CD4-positive, CD25-positive, alpha-beta regulatory T cell (primary cell): ENCODE measurements around the gene TAF11L11. TPM values are rescaled to one million over a fixed set of nuclear protein-coding genes. Genes with fewer than 3 reads are reported as not detected.
"Not testable (repeated sequence)": the region's sequence is repeated elsewhere in the genome, so short reads cannot be mapped to it uniquely, and the experiment has no call there.

Experiments
- ATAC-seq, 2 donors: fragments of 150-1000 bp; cut with Tn5 transposase; one replicate each; pipeline ENCODE4 v1.10.0; 2021; ENCODE audit warnings: low read depth in 2 of 2, moderate number of reproducible peaks in 2 of 2, moderate library complexity in 1 of 2
- DNase-seq, 3 donors: peaks; one replicate each; pipeline versions ENCODE4 v3.0.0 to v3.0.0-alpha.2; 2012 to 2022; ENCODE audit warnings: mixed read lengths in 1 of 3
- H3K27ac ChIP-seq: one replicate; pipeline ENCODE4 v1.7.0; 2013; ENCODE audit warnings: mild to moderate bottlenecking, low read length; ENCODE audit not compliant: insufficient read depth, poor library complexity, severe bottlenecking
- H3K27me3 ChIP-seq: one replicate; pipeline ENCODE4 v1.7.0; 2013; ENCODE audit warnings: low read length; ENCODE audit not compliant: control insufficient read depth, insufficient read depth
- H3K36me3 ChIP-seq: one replicate; pipeline ENCODE4 v1.7.0; 2013; ENCODE audit warnings: mild to moderate bottlenecking, low read length, moderate library complexity; ENCODE audit not compliant: control insufficient read depth, insufficient read depth
- H3K4me1 ChIP-seq: 2 replicates; pipeline ENCODE4 v1.7.0; 2013; ENCODE audit warnings: mild to moderate bottlenecking, low read length; ENCODE audit not compliant: insufficient read depth, control insufficient read depth, poor library complexity, severe bottlenecking
- H3K4me3 ChIP-seq: one replicate; pipeline ENCODE4 v1.7.0; 2013; ENCODE audit warnings: low read depth, mild to moderate bottlenecking, low read length, moderate library complexity
- H3K9me3 ChIP-seq, 2 experiments: 1 replicate in 1 of 2; 2 replicates in 1 of 2; pipeline ENCODE4 v1.7.0; 2013; ENCODE audit warnings: low read length in 2 of 2, mild to moderate bottlenecking in 1 of 2, moderate library complexity in 1 of 2; ENCODE audit not compliant: control insufficient read depth in 2 of 2
- H3K27ac Mint-ChIP-seq, 3 donors: one replicate each; pipeline ENCODE4 v1.8.0; 2020 to 2022; ENCODE audit warnings: mild to moderate bottlenecking in 3 of 3, mixed read lengths in 3 of 3, moderate library complexity in 2 of 3
- H3K27me3 Mint-ChIP-seq: one replicate; pipeline ENCODE4 v1.8.0; 2022; ENCODE audit warnings: mild to moderate bottlenecking, mixed read lengths
- H3K36me3 Mint-ChIP-seq: one replicate; pipeline ENCODE4 v1.8.0; 2020; ENCODE audit warnings: mixed read lengths
- H3K4me1 Mint-ChIP-seq, 4 donors: one replicate each; pipeline ENCODE4 v1.8.0; 2020 to 2022; ENCODE audit warnings: mixed read lengths in 4 of 4, mild to moderate bottlenecking in 1 of 4
- H3K4me3 Mint-ChIP-seq, 4 donors: one replicate each; pipeline ENCODE4 v1.8.0; 2020 to 2022; ENCODE audit warnings: mild to moderate bottlenecking in 4 of 4, mixed read lengths in 4 of 4, moderate library complexity in 3 of 4
- H3K9me3 Mint-ChIP-seq, 7 donors: one replicate each; pipeline ENCODE4 v1.8.0; 2020 to 2022; ENCODE audit warnings: mixed read lengths in 7 of 7, mild to moderate bottlenecking in 3 of 7, moderate library complexity in 2 of 7
- polyA plus RNA-seq, 4 donors: library from polyadenylated mRNA; unstranded; fragments of 300-500 nt; fragmentation: Illumina TruSeq; gene quantifications; one replicate each; pipeline ENCODE4 v1.2.3, GENCODE V29; 2021
- total RNA-seq: library from RNA; stranded (reverse); gene quantifications from one replicate; pipeline ENCODE4 v1.2.3, GENCODE V29; 2022

Gene TAF11L11
- total and polyA plus RNA-seq, 5 donors from 2014 or later, result not detected

DNA sequence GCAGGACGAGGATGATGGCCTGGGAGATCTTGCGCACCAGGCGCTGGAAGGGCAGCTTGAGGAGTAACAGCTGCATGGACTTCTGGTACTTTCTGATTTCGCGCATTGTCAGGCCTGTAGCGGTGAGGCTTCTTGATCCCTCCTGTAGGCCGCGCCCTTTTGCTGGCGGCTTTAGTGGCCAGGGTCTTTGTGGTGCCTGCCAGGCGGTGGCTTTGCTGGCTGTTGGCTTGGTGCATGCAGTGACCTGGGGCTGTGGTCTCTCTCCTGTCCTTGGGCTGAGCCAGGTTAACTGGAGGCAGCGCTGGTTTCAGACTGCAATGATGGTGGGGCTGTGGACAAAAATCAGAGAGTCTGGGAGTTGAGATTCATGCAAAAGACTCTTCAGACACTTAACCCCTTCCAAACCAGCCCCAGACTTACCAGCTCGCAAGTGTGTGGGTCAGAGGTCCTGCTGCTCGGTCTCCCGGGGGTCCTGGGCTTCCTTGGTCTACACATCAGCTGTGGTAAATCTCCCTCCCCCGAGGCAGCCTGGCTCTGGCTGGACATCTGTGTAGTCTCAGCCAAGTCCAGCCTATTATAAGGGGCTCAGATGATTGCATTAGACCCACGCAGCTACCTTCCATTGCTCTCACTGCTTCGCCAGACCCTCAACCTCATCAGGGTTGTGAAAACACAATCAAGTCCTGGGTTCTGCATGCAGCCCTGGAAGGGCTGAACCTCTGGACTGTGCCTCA lies 11.1 kb downstream of the TAF11L11 start:
- Histone ChIP-seq H3K4me1 (no peaks in the 10 kb centered on the region), H3K27me3 (no peaks in the 10 kb centered on the region), H3K27ac (no peak overlapping the region), H3K36me3 (no peaks in the 10 kb centered on the region), H3K4me3 (no peak overlapping the region), H3K9me3 (peaks cover 0 to 4% of the 10 kb centered on the region in 2 experiments)
- H3K9me3 Mint-ChIP-seq, result peaks cover 0 to 11% (median 4%) of the 10 kb centered on the region in 7 donors
- no peak for ATAC-seq
- no peaks in the 10 kb centered on the region for H3K36me3 Mint-ChIP-seq
- no peak overlapping the region for H3K4me3 Mint-ChIP-seq
- H3K4me1 Mint-ChIP-seq, result no peaks in the 10 kb centered on the region
- no peaks in the 10 kb centered on the region for H3K27me3 Mint-ChIP-seq
- no peak for DNase-seq
- no peak overlapping the region for H3K27ac Mint-ChIP-seq

DNA sequence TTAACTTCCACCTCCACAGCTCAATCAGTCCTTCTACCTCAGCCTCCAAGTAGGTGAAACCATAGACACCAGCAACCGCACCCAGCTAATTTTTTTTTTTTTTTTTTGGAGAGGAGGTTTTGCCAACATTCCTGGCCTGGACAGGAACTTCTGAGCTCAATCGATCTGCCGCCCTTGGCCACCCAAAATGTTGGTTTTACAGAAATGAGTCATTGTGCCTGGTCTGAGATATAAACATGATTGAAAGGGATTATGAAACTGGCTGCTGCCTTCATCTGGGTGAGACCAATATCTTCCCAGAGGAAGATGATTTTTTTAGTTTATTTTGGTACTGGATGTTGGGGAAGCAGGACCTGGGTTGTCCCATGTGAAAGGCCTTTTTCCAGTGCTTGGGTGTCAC lies 15.4 kb downstream of the TAF11L11 start:
- no peaks in the 10 kb centered on the region for H3K4me1 Mint-ChIP-seq
- H3K4me3 Mint-ChIP-seq, result no peak overlapping the region
- Histone ChIP-seq H3K4me1 (no peaks in the 10 kb centered on the region), H3K27ac (no peak overlapping the region), H3K4me3 (no peak overlapping the region), H3K36me3 (no peaks in the 10 kb centered on the region), H3K9me3 (peaks cover 0 to 8% of the 10 kb centered on the region in 2 experiments), H3K27me3 (no peaks in the 10 kb centered on the region)
- DNase-seq (no peak), ATAC-seq (no peak)
- peaks cover 0 to 14% (median 2%) of the 10 kb centered on the region in 7 donors for H3K9me3 Mint-ChIP-seq
- no peaks in the 10 kb centered on the region for H3K27me3 Mint-ChIP-seq
- no peaks in the 10 kb centered on the region for H3K36me3 Mint-ChIP-seq
- H3K27ac Mint-ChIP-seq, result no peak overlapping the region

DNA sequence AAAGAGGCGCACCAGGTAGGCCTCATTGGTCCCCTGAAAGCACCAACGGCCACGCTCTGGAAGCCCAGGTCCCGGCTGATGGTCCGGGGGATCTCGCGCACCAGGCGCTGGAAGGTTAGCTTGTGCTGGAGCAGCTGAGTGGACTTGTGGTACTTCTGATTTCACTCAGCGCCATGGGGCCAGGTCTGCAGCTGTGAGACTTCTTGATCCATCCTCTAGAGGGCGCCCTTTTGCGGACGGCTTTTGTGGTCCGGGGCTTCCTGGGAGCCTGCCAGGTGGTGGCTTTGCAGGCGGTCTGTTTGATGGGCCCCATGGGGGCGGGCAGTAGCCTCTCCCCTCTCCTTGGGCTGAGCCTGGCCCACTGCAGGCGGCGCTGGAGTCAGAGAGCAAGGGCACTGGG lies 16.6 kb downstream of the TAF11L11 start:
- Histone ChIP-seq H3K27me3 (no peaks in the 10 kb centered on the region), H3K27ac (no peak overlapping the region), H3K4me1 (no peaks in the 10 kb centered on the region), H3K36me3 (no peaks in the 10 kb centered on the region), H3K4me3 (no peak overlapping the region), H3K9me3 (peaks cover 0 to 5% of the 10 kb centered on the region in 2 experiments)
- no peaks in the 10 kb centered on the region for H3K36me3 Mint-ChIP-seq
- no peak overlapping the region for H3K4me3 Mint-ChIP-seq
- no peaks in the 10 kb centered on the region for H3K27me3 Mint-ChIP-seq
- peaks cover 0 to 13% (median 2%) of the 10 kb centered on the region in 7 donors for H3K9me3 Mint-ChIP-seq
- DNase-seq (no peak), ATAC-seq (no peak)
- H3K4me1 Mint-ChIP-seq, result no peaks in the 10 kb centered on the region
- H3K27ac Mint-ChIP-seq, result no peak overlapping the region

DNA sequence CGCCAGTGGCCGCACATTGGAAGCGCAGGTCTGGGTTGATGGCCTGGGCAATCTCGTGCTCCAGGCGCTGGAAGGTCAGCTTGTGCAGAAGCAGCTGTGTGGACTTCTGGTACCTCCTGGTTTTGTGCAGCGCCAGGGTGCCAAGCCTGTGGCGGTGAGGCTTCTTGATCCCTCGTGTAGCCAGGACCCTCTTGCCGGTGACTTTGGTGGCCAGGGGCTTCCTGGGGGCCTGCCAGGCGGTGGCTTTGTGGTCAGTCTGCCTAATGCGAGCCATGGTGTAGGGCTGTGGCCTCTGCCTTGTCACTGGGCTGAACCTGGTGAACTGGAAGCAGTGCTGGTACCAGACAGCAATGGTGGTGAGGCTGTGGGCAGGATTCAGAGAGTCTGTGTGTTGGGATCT lies 21.7 kb downstream of the TAF11L11 start:
- H3K4me1 ChIP-seq, result no peaks in the 10 kb centered on the region
- Mint-ChIP-seq H3K36me3 (no peaks in the 10 kb centered on the region), H3K27ac (no peak overlapping the region), H3K9me3 (peaks cover 0 to 14% (median 2%) of the 10 kb centered on the region in 7 donors), H3K27me3 (no peaks in the 10 kb centered on the region), H3K4me3 (no peak overlapping the region), H3K4me1 (no peaks in the 10 kb centered on the region)
- DNase-seq, result no peak
- no peak overlapping the region for H3K4me3 ChIP-seq
- no peaks in the 10 kb centered on the region for H3K27me3 ChIP-seq
- peaks cover 0 to under 1% of the 10 kb centered on the region in 2 experiments for H3K9me3 ChIP-seq
- ATAC-seq, result no peak
- no peak overlapping the region for H3K27ac ChIP-seq
- H3K36me3 ChIP-seq, result no peaks in the 10 kb centered on the region

DNA sequence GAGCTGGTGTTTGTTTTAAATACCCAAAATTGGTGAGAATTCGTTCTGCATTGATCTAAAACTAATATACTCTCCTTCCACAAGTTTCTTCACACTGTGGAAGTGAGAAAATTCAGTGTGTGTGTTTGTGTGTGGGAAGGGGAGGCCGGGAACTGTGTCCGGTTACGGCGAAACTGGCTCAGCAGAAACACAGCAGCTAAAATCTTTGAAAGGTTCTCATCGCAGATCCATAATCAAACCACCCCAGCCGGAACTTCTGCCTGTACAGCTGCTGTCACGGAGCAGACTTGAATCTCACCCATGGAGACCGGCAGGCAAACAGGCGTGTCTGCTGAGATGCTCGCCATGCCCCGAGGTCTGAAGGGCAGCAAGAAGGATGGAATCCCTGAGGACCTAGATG lies 27.8 kb downstream of the TAF11L11 start, which contains the start of gene TAF11L13:
Gene TAF11L13 (plus strand): TSS at position 301 of the 400 bp plus-strand sequence.
- not testable (repeated sequence) for H3K27ac Mint-ChIP-seq, H3K4me1 Mint-ChIP-seq, H3K4me1 ChIP-seq, H3K27ac ChIP-seq, ATAC-seq, H3K27me3 Mint-ChIP-seq, H3K36me3 ChIP-seq, H3K4me3 Mint-ChIP-seq, H3K27me3 ChIP-seq, H3K36me3 Mint-ChIP-seq, DNase-seq, H3K4me3 ChIP-seq, H3K9me3 ChIP-seq
- peaks cover 0 to 16% (median 10%) of the 10 kb centered on the region in 7 donors for H3K9me3 Mint-ChIP-seq

- Mint-ChIP-seq H3K36me3 (no peaks in the 10 kb centered on the region), H3K9me3 (peaks cover 0 to 17% (median 10%) of the 10 kb centered on the region in 7 donors), H3K27ac (no peak within 1 kb of the TSS), H3K4me3 (no peak within 1 kb of the TSS), H3K4me1 (no peaks in the 10 kb centered on the region), H3K27me3 (no peaks in the 10 kb centered on the region)
- Histone ChIP-seq H3K4me1 (no peaks in the 10 kb centered on the region), H3K36me3 (no peaks in the 10 kb centered on the region), H3K27me3 (no peaks in the 10 kb centered on the region), H3K27ac (no peak within 1 kb of the TSS), H3K4me3 (no peak within 1 kb of the TSS), H3K9me3 (no peaks in the 10 kb centered on the region)
- ATAC-seq (no peak), DNase-seq (no peak)
These were observed 30.2 kb downstream of the TAF11L11 start, which contains the start of gene TAF11L14 for GRCh38 chr5:17634160-17634559. TSS of gene TAF11L14 (plus strand) at chr5:17634460.

DNA sequence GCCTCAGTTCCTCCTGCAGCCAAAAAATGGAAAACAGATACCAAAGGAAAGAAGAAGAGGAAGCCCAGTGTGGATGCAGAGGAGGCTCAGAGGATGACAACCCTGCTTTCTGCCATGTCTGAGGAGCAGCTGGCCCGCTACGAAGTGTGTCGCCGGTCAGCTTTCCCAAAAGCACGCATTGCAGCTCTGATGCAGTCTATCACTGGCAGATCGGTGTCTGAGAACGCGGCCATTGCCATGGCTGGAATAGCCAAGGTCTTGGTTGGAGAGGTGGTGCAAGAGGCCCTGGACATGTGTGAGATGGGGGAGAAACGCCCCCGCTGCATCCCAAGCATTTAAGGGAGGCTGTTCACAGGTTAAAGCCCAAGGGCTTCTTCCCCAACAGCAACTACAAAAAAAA lies 45.2 kb downstream of the TAF11L11 start:
- H3K27me3 Mint-ChIP-seq, H3K36me3 Mint-ChIP-seq, H3K27ac ChIP-seq, H3K9me3 ChIP-seq, H3K4me1 ChIP-seq, DNase-seq, H3K27me3 ChIP-seq, H3K36me3 ChIP-seq, H3K4me3 Mint-ChIP-seq, ATAC-seq, H3K4me1 Mint-ChIP-seq, H3K4me3 ChIP-seq: not testable (repeated sequence)
- H3K9me3 Mint-ChIP-seq, result peaks cover 0 to 19% (median 4%) of the 10 kb centered on the region in 7 donors
- peak overlapping the region in 1 of 3 donors; percentile 17 for H3K27ac Mint-ChIP-seq

DNA sequence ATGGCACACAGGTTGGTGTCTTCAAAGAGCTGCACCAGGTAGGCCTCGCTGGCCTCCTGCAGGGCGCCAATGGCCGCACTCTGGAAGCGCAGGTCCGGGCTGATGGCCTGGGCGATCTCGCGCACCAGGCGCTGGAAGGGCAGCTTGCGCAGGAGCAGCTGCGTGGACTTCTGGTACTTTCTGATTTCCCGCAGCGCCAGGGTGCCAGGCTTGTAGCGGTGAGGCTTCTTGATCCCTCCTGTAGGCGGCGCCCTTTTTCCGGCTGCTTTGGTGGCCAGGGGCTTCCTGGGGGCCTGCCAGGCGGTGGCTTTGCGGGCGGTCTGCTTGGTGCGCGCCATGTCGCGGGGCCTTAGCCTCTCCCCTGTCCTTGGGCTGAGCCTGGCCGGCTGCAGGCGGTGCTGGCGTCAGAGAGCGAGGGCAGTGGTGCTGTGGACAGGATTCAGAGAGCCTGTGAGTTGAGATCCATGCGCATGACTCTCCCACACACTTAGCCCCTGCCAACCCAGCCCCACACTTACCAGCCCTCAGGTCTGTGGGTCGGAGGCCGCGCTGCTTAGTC lies 51.3 kb downstream of the TAF11L11 start:
- not testable (repeated sequence) for H3K4me3 Mint-ChIP-seq, ATAC-seq, H3K27ac ChIP-seq, H3K4me1 ChIP-seq, H3K9me3 ChIP-seq, H3K4me1 Mint-ChIP-seq, H3K4me3 ChIP-seq, H3K36me3 Mint-ChIP-seq, DNase-seq, H3K27ac Mint-ChIP-seq, H3K36me3 ChIP-seq, H3K27me3 ChIP-seq, H3K27me3 Mint-ChIP-seq
- peaks cover 0 to 14% (median 10%) of the 10 kb centered on the region in 7 donors for H3K9me3 Mint-ChIP-seq
